ENCODE measurements around the gene FBLN5.

- no peak for TF ChIP-seq CTCF (conservative IDR thresholded peaks at IDR 0.05)
- TF ChIP-seq EZH2 (IDR thresholded peaks at IDR 0.05; ENCODE audit: low read depth): no peak
Measured at GRCh38 chr14:91980157-91980556, 32.7 kb upstream of the FBLN5 start.

Data from PC-9 (cell line).